Neural progenitor cell (in vitro differentiated cells): ENCODE data around the gene KIAA0586.

Source experiments
- CTCF ChIP-seq: fragments of 200-600 bp; sonication (generic); IDR thresholded peaks from 2 replicates; pipeline ENCODE4 v1.5.1; 2017; ENCODE audit warnings: antibody characterized with exemption, mild to moderate bottlenecking
- EZH2phosphoT487 ChIP-seq: fragments of 200-600 bp; sonication (generic); IDR thresholded peaks from 2 replicates; pipeline ENCODE4 v1.6.1; 2017; ENCODE audit warnings: antibody characterized with exemption

GRCh38 chr14:58427281-58428117, at the start of gene KIAA0586, which contains the start of gene TIMM9:
- no peak for TF ChIP-seq CTCF
- TF ChIP-seq EZH2phosphoT487: no peak
